ENCODE results near the gene GDE1. TPM values are rescaled to one million over a fixed set of nuclear protein-coding genes. Genes with fewer than 3 reads are reported as not detected.

Gene GDE1
- total and polyA plus RNA-seq, 9 of the 15 experiments (the other 6 are each of a cell fraction or from before 2014, with no cell fraction given): 18.8 to 40.5 (median 22.3) TPM

DNA sequence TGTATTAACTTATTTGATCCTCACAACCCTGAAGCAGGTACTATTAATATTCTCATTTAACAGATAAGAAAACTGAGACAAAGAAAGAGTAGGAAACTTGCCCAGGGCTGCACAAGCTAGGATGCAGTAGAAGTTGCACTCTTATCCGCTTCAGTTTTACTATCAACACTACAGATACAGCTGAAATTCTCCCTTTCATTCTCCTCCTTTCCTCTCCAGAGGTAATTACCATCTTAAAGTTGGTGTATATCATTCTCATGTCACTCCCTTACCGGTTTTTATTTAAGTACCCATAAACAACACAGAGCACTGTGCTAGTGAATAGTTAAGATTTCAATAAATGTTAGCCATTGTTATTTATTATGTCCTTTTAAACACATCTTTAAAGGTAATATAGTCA is 3.5 kb downstream of the GDE1 start:
- Histone ChIP-seq H3K27ac (ENCODE audit: extremely low read depth, low read depth, low read length) (no peak overlapping the region), H4K20me1 (replicated peaks; ENCODE audit: control insufficient read depth, insufficient read depth, low read length) (no peaks in the 10 kb centered on the region), H3K9ac (ENCODE audit: insufficient read depth in 1 of 2, low read depth in 2 of 2, low read length in 2 of 2) (no peak overlapping the region), H3K4me1 (replicated peaks in 1 of 2; ENCODE audit: control insufficient read depth in 2 of 2, insufficient read depth in 2 of 2, low read length in 2 of 2) (peaks cover 18 to 39% of the 10 kb centered on the region in 2 experiments; a peak in 4 of 5 replicates), H3K4me2 (ENCODE audit: insufficient read depth, low read length) (no peak overlapping the region), H3K4me3 (no peak overlapping the region), H3K27me3 (ENCODE audit: control insufficient read depth in 2 of 2, insufficient read depth in 2 of 2, low read length in 2 of 2) (no peaks in the 10 kb centered on the region), H3K9me3 (replicated peaks; ENCODE audit: control insufficient read depth, insufficient read depth, low read depth, low read length) (no peaks in the 10 kb centered on the region), H3K79me2 (ENCODE audit: control insufficient read depth, insufficient read depth, low read length) (peaks cover 43% of the 10 kb centered on the region), H2AFZ (ENCODE audit: low read depth, low read length) (no peak overlapping the region), H3K36me3 (ENCODE audit: control insufficient read depth, insufficient read depth, low read length) (peaks cover 35% of the 10 kb centered on the region), H3K9me1 (ENCODE audit: control insufficient read depth, insufficient read depth, low read length) (no peaks in the 10 kb centered on the region)
- no peak for TF ChIP-seq ZNF764 (CRISPR knock-in tag; IDR thresholded peaks at IDR 0.05; ENCODE audit: low read depth)
- TF ChIP-seq GATAD2B (IDR thresholded peaks at IDR 0.05; ENCODE audit: borderline replicate concordance): no peak
- TF ChIP-seq JUN (IDR thresholded peaks at IDR 0.05; ENCODE audit: borderline replicate concordance, low read depth, low read length): no peak
- TF ChIP-seq JUN (CRISPR knock-in tag; IDR thresholded peaks at IDR 0.05; ENCODE audit: borderline replicate concordance): no peak
- no peak for TF ChIP-seq BDP1 (IDR thresholded peaks at IDR 0.05; ENCODE audit: insufficient read depth, insufficient read length)
- no peak for TF ChIP-seq STAT5A (IDR thresholded peaks at IDR 0.05; ENCODE audit: borderline replicate concordance, low read length)
- TF ChIP-seq FUS (optimal IDR thresholded peaks at IDR 0.05; ENCODE audit: low read depth, low read length): no peak
- TF ChIP-seq, protein P1, sequence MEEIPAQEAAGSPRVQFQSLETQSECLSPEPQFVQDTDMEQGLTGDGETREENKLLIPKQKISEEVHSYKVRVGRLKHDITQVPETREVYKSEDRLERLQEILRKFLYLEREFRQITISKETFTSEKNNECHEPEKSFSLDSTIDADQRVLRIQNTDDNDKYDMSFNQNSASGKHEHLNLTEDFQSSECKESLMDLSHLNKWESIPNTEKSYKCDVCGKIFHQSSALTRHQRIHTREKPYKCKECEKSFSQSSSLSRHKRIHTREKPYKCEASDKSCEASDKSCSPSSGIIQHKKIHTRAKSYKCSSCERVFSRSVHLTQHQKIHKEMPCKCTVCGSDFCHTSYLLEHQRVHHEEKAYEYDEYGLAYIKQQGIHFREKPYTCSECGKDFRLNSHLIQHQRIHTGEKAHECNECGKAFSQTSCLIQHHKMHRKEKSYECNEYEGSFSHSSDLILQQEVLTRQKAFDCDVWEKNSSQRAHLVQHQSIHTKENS (CRISPR knock-in tag; IDR thresholded peaks at IDR 0.05): no peak
- TF ChIP-seq BCOR (IDR thresholded peaks at IDR 0.05): no peak
- TF ChIP-seq, protein P2, sequence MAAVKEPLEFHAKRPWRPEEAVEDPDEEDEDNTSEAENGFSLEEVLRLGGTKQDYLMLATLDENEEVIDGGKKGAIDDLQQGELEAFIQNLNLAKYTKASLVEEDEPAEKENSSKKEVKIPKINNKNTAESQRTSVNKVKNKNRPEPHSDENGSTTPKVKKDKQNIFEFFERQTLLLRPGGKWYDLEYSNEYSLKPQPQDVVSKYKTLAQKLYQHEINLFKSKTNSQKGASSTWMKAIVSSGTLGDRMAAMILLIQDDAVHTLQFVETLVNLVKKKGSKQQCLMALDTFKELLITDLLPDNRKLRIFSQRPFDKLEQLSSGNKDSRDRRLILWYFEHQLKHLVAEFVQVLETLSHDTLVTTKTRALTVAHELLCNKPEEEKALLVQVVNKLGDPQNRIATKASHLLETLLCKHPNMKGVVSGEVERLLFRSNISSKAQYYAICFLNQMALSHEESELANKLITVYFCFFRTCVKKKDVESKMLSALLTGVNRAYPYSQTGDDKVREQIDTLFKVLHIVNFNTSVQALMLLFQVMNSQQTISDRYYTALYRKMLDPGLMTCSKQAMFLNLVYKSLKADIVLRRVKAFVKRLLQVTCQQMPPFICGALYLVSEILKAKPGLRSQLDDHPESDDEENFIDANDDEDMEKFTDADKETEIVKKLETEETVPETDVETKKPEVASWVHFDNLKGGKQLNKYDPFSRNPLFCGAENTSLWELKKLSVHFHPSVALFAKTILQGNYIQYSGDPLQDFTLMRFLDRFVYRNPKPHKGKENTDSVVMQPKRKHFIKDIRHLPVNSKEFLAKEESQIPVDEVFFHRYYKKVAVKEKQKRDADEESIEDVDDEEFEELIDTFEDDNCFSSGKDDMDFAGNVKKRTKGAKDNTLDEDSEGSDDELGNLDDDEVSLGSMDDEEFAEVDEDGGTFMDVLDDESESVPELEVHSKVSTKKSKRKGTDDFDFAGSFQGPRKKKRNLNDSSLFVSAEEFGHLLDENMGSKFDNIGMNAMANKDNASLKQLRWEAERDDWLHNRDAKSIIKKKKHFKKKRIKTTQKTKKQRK (IDR thresholded peaks at IDR 0.05; ENCODE audit: borderline replicate concordance, low read depth, low read length): no peak
- TF ChIP-seq TCFL5 (CRISPR knock-in tag; conservative IDR thresholded peaks at IDR 0.05): no peak
- no peak for TF ChIP-seq ZNF561 (CRISPR knock-in tag; conservative IDR thresholded peaks at IDR 0.05)
- no peak for TF ChIP-seq ZNF184 (CRISPR knock-in tag; IDR thresholded peaks at IDR 0.05)
- no peak for TF ChIP-seq SRSF9 (IDR thresholded peaks at IDR 0.05; ENCODE audit: borderline replicate concordance, low read depth, low read length)
- TF ChIP-seq BRF1 (IDR thresholded peaks at IDR 0.05; ENCODE audit: borderline replicate concordance, extremely low read depth, insufficient read length): no peak
- no TSS peak for BruUV-seq (replicated peaks)
- 27% methylated on average over 2 of the region's 2 CpGs for WGBS (ENCODE audit: insufficient coverage, low coverage, missing lambda C conversion rate)
- ATAC-seq: no peak
- FAIRE-seq: no peak
- intact Hi-C loops (cut with micrococcal nuclease) (no loop called here), in situ Hi-C loops (cut with MboI) (loop anchor here (10.0 kb wide), 1 partner anchor 434 kb away; no protein-coding TSS in a partner anchor)
- ChIA-PET POLR2A (interaction anchor here (1.4 kb wide), 1 partner anchor 10 kb away, joined by 4 read pairs; no protein-coding TSS in a partner anchor), CTCF (ENCODE audit: low intra/inter-chr PET ratio) (no interaction called here)
- DNase-seq (ENCODE audit: extremely low read depth in 1 of 4, low spot score in 3 of 4): no peak
